GM12878 (cell line): ENCODE measurements around the gene EMILIN3. TPM values are rescaled to one million over a fixed set of nuclear protein-coding genes. Genes with fewer than 3 reads are reported as not detected.

Source experiments
- ATAC-seq: fragments of 200-7000 bp; cut with Tn5 transposase; 3 replicates; pipeline ENCODE4 v1.9.1; 2020; ENCODE audit warnings: mild to moderate bottlenecking, moderate library complexity
- BruUV-seq: library from RNA; stranded (reverse); fragments of 400-500 nt; replicated peaks from 2 replicates; lab custom pipeline; 2021; lab: Mats Ljungman, UMichigan
- CTCF ChIA-PET: fragments of 300-600 bp; sonication (Branson Sonifier 250); formaldehyde crosslinking; extraction: SDS; loops from one replicate; lab custom pipeline; 2021; ENCODE audit warnings: inconsistent platforms; lab: Yijun Ruan, JAX
- POLR2A ChIA-PET: fragments of 350-600 bp; formaldehyde crosslinking; extraction: SDS; loops from one replicate; lab custom pipeline; 2021; ENCODE audit warnings: inconsistent platforms; lab: Charles Lee
- RAD21 ChIA-PET: fragments of 300-600 bp; sonication (Branson Sonifier 250); formaldehyde crosslinking; loops from one replicate; lab custom pipeline; 2023; ENCODE audit warnings: antibody characterized with exemption; ENCODE audit not compliant: unreplicated experiment; lab: Charles Lee
- SMC1A ChIA-PET: fragments of 300-600 bp; sonication (Branson Sonifier 250); formaldehyde crosslinking; loops from one replicate; lab custom pipeline; 2023; ENCODE audit not compliant: unreplicated experiment, uncharacterized antibody; lab: Charles Lee
- DNase-seq: peaks from one replicate; pipeline ENCODE4 v3.0.0-alpha.2; 2011; ENCODE audit warnings: low read depth, low spot score
- FAIRE-seq: peaks from 3 replicates; lab custom pipeline; 2011; peaks lifted over from hg19 to GRCh38; lab: Jason Lieb, UNC
- H2AFZ ChIP-seq: 2 replicates; pipeline ENCODE4 v1.6.0; 2011; ENCODE audit warnings: low read depth, low read length, control low read depth; ENCODE audit not compliant: control insufficient read depth
- H3K27ac ChIP-seq: 2 replicates; pipeline ENCODE4 v1.5.1; 2011; ENCODE audit warnings: control low read depth; ENCODE audit not compliant: control insufficient read depth, insufficient read depth
- H3K27me3 ChIP-seq, 2 experiments: replicated peaks in 1 of 2; 2 replicates each; pipeline versions ENCODE4 v1.6.0 to v1.6.1; 2011; ENCODE audit warnings: low read length in 1 of 2; ENCODE audit not compliant: control insufficient read depth in 2 of 2, insufficient read depth in 2 of 2
- H3K36me3 ChIP-seq, 2 experiments: 2 replicates each; pipeline ENCODE4 v1.5.1; 2011; ENCODE audit warnings: low read length in 1 of 2; ENCODE audit not compliant: control insufficient read depth in 2 of 2, insufficient read depth in 2 of 2
- H3K4me1 ChIP-seq: 2 replicates; pipeline ENCODE4 v1.6.1; 2011; ENCODE audit warnings: mild to moderate bottlenecking, low read length, moderate library complexity, mixed read lengths; ENCODE audit not compliant: control insufficient read depth, insufficient read depth
- H3K4me2 ChIP-seq: 2 replicates; pipeline ENCODE4 v1.6.0; 2011; ENCODE audit warnings: control low read depth; ENCODE audit not compliant: control insufficient read depth, insufficient read depth
- H3K4me3 ChIP-seq: fragments of 200-600 bp; sonication (generic); 2 replicates; pipeline ENCODE4 v1.5.1; 2016
- H3K79me2 ChIP-seq: 2 replicates; pipeline ENCODE4 v1.6.0; 2011; ENCODE audit warnings: low read length; ENCODE audit not compliant: control insufficient read depth, insufficient read depth
- H3K9ac ChIP-seq: 2 replicates; pipeline ENCODE4 v1.8.0; 2011; ENCODE audit warnings: low read length, control low read depth, mixed read lengths; ENCODE audit not compliant: control insufficient read depth, insufficient read depth
- H3K9me3 ChIP-seq: replicated peaks from 3 replicates; pipeline ENCODE4 v1.5.1; 2011; ENCODE audit warnings: mild to moderate bottlenecking, low read length; ENCODE audit not compliant: control insufficient read depth, insufficient read depth
- H4K20me1 ChIP-seq: 2 replicates; pipeline ENCODE4 v1.6.0; 2011; ENCODE audit not compliant: control insufficient read depth, insufficient read depth
- CREB1 ChIP-seq: IDR thresholded peaks from 2 replicates; pipeline ENCODE4 v1.6.1; 2012; ENCODE audit warnings: low read depth, mild to moderate bottlenecking, inconsistent platforms
- EP300 ChIP-seq, 2 experiments: fragments of 150-350 bp in 1 of 2; IDR thresholded peaks; 2 replicates each; pipeline ENCODE4 v1.6.1; 2011 to 2012; ENCODE audit warnings: low read depth in 2 of 2, low read length in 2 of 2, borderline replicate concordance in 1 of 2, improper control_type of control experiment in 1 of 2, inconsistent platforms in 1 of 2; ENCODE audit not compliant: control insufficient read depth in 1 of 2
- MLLT1 ChIP-seq: fragments of 450-650 bp; IDR thresholded peaks from 2 replicates; pipeline ENCODE4 v1.6.1; 2016; ENCODE audit warnings: mild to moderate bottlenecking
- MYB ChIP-seq: fragments of 150-350 bp; IDR thresholded peaks from 2 replicates; pipeline ENCODE4 v1.6.1; 2014; ENCODE audit warnings: mild to moderate bottlenecking, low read depth, low read length, borderline replicate concordance
- NFIC ChIP-seq: IDR thresholded peaks from 2 replicates; pipeline ENCODE4 v1.6.1; 2012; ENCODE audit warnings: low read depth, mild to moderate bottlenecking, inconsistent platforms, low read length, moderate library complexity
- NRF1 ChIP-seq: conservative IDR thresholded peaks from 2 replicates; pipeline ENCODE4 v1.6.1; 2011; ENCODE audit warnings: mild to moderate bottlenecking, low read depth, low read length, improper control_type of control experiment
- POLR2AphosphoS5 ChIP-seq: IDR thresholded peaks from 2 replicates; pipeline ENCODE4 v1.6.1; 2011; ENCODE audit warnings: mild to moderate bottlenecking, low read length, inconsistent platforms
- POU2F2 ChIP-seq: IDR thresholded peaks from 3 replicates; pipeline ENCODE4 v1.6.1; 2011; ENCODE audit warnings: low read depth, mild to moderate bottlenecking, low read length, borderline replicate concordance
- RELA ChIP-seq: fragments of 450-650 bp; IDR thresholded peaks from 2 replicates; pipeline ENCODE4 v1.8.0; 2014; ENCODE audit warnings: borderline replicate concordance; ENCODE audit not compliant: partially characterized antibody
- RUNX3 ChIP-seq: IDR thresholded peaks from 2 replicates; pipeline ENCODE4 v1.6.1; 2012; ENCODE audit warnings: low read length, inconsistent platforms
- SPI1 ChIP-seq: IDR thresholded peaks from 2 replicates; pipeline ENCODE4 v1.6.1; 2011; ENCODE audit warnings: low read depth, mild to moderate bottlenecking, low read length, moderate library complexity, borderline replicate concordance; ENCODE audit not compliant: insufficient read depth
- TBL1XR1 ChIP-seq: IDR thresholded peaks from 2 replicates; pipeline ENCODE4 v1.6.1; 2012; ENCODE audit warnings: low read depth, low read length, improper control_type of control experiment
- YBX1 ChIP-seq: fragments of 450-650 bp; IDR thresholded peaks from 2 replicates; pipeline ENCODE4 v1.6.1; 2016; ENCODE audit warnings: antibody characterized with exemption
- WGBS: methylation state at CpG from one replicate; pipeline ENCODE4 v1.1.6; 2016; ENCODE audit warnings: low lambda C conversion rate; ENCODE audit not compliant: insufficient replicate concordance, insufficient coverage; ENCODE audit errors: missing lambda C conversion rate; 5-methylcytosine and 5-hydroxymethylcytosine counted together
- in situ Hi-C: fragments of 300-500 bp; cut with MboI; formaldehyde crosslinking; loops from 9 replicates; pipeline ENCODE4 v1.14.3; 2018; ENCODE audit warnings: mixed read lengths
- intact Hi-C: fragments of 100-400 bp; cut with micrococcal nuclease; formaldehyde crosslinking; loops from one replicate; pipeline ENCODE4 v1.14.2; 2022; ENCODE audit not compliant: unreplicated experiment
- polyA plus RNA-seq, 11 experiments: library from polyadenylated mRNA; depleted of rRNA in 4 of 11; unstranded in 6 of 11; stranded (reverse) in 5 of 11; fragments of >200 nt; fragmentation: Nextera tagmentation in 4 of 11; fragmentation: Illumina TruSeq in 1 of 11; extraction: Ambion mirVana in 4 of 11; extraction: Trizol in 1 of 11; gene quantifications; 1 replicate in 1 of 11; 2 replicates in 10 of 11; pipeline versions ENCODE4 v1.2.1 to v1.2.3, GENCODE V29; 2011 to 2016; ENCODE audit warnings: inconsistent platforms in 2 of 11, missing spikeins in 2 of 11, low read depth in 1 of 11
- total RNA-seq, 4 experiments: library from RNA; depleted of rRNA in 3 of 4; stranded (reverse); fragments of >200 nt in 3 of 4; fragmentation: Illumina TruSeq in 1 of 4; extraction: Trizol in 1 of 4; gene quantifications; 2 replicates each; pipeline versions ENCODE4 v1.2.1 to v1.2.3, GENCODE V29; 2013 to 2021

Gene EMILIN3
- total and polyA plus RNA-seq, 10 of the 15 experiments (the other 5 are each of a cell fraction or from before 2014, with no cell fraction given), result not detected

GRCh38 chr20:41369673-41370072 lies 3.1 kb upstream of the EMILIN3 start:
- H3K4me1 ChIP-seq, result peaks cover 14% of the 10 kb centered on the region
- ChIA-PET RAD21 (no interaction called here), CTCF (no interaction called here), SMC1A (no interaction called here), POLR2A (no interaction called here)
- BruUV-seq, result no TSS peak
- peaks cover 0 to 15% of the 10 kb centered on the region in 2 experiments for H3K27me3 ChIP-seq
- H2AFZ ChIP-seq, result no peak overlapping the region
- in situ Hi-C loops, result no loop called here
- no peak overlapping the region for H3K9ac ChIP-seq
- ATAC-seq (peak; percentile 75), DNase-seq (no peak), FAIRE-seq (peak; percentile 18)
- H3K79me2 ChIP-seq, result no peaks in the 10 kb centered on the region
- WGBS, result 48% methylated on average over 2 of the region's 2 CpGs
- no peak overlapping the region for H3K4me2 ChIP-seq
- H3K36me3 ChIP-seq, result no peaks in the 10 kb centered on the region
- no peaks in the 10 kb centered on the region for H3K9me3 ChIP-seq
- peak; percentile 15; the same call in 1 of the 2 replicates for TF ChIP-seq RUNX3
- no peak for TF ChIP-seq NRF1
- TF ChIP-seq SPI1, result peak; percentile 73
- TF ChIP-seq YBX1, result no peak
- TF ChIP-seq MYB, result no peak
- no peak for TF ChIP-seq POU2F2
- TF ChIP-seq TBL1XR1, result no peak
- H4K20me1 ChIP-seq, result no peaks in the 10 kb centered on the region
- intact Hi-C loops, result no loop called here
- H3K4me3 ChIP-seq, result no peak overlapping the region
- no peak overlapping the region for H3K27ac ChIP-seq

DNA sequence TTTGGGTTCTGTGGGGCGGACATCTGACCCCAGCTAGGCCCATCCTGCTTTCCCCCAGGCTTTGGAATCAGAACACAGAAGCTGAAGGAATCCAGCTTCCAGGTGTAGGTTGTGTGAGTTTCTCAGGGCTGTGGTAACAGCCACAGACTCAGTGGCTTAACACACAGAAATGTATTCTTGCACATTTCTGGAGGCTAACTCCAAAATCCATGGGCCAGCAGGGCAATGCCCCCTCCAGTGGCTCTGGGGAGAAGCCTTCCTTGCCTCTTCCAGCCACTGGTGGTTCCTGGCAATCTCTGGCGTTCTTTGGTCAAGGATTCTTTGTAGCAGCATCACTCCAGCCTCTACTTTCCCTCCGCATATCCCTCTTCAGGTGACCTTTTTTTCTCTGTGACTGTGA lies 1.3 kb upstream of the EMILIN3 start:
- RAD21 ChIA-PET, result no interaction called here
- SMC1A ChIA-PET, result no interaction called here
- in situ Hi-C loops, result no loop called here
- Histone ChIP-seq H3K9me3 (no peaks in the 10 kb centered on the region), H3K27me3 (peaks cover 0 to 15% of the 10 kb centered on the region in 2 experiments), H3K4me3 (no peak overlapping the region), H2AFZ (no peak overlapping the region), H3K79me2 (no peaks in the 10 kb centered on the region), H3K4me2 (no peak overlapping the region), H3K9ac (no peak overlapping the region), H3K36me3 (no peaks in the 10 kb centered on the region), H4K20me1 (no peaks in the 10 kb centered on the region), H3K4me1 (peaks cover 14% of the 10 kb centered on the region), H3K27ac (no peak overlapping the region)
- CTCF ChIA-PET, result no interaction called here
- 45% methylated on average over 3 of the region's 3 CpGs for WGBS
- POLR2A ChIA-PET, result no interaction called here
- FAIRE-seq (no peak), ATAC-seq (no peak), DNase-seq (no peak)
- intact Hi-C loops, result no loop called here
- BruUV-seq, result no TSS peak
- TF ChIP-seq RELA, result no peak
- TF ChIP-seq EP300 (IDR thresholded peaks at IDR 0.05; ENCODE audit: borderline replicate concordance in 1 of 2, control insufficient read depth in 1 of 2, low read depth in 2 of 2, low read length in 2 of 2), result no peak
- TF ChIP-seq MLLT1, result no peak
- TF ChIP-seq CREB1, result no peak
- TF ChIP-seq POLR2AphosphoS5, result no peak
- TF ChIP-seq NFIC, result no peak
